H1 (cell line): Measurements from ENCODE around the gene ZNF263. TPM values are rescaled to one million over a fixed set of nuclear protein-coding genes. Genes with fewer than 3 reads are reported as not detected.

Experiments
- CTCF ChIA-PET: fragments of 300-600 bp; sonication (Branson Sonifier 250); formaldehyde crosslinking; loops from one replicate; lab custom pipeline; 2021; ENCODE audit not compliant: partially characterized antibody; lab: Charles Lee
- POLR2A ChIA-PET: fragments of 300-600 bp; sonication (Branson Sonifier 250); formaldehyde crosslinking; loops from one replicate; lab custom pipeline; 2021; ENCODE audit warnings: inconsistent platforms; ENCODE audit not compliant: partially characterized antibody; lab: Charles Lee
- DNase-seq, 2 experiments: peaks; one replicate each; pipeline versions ENCODE4 v3.0.0 to v3.0.0-alpha.2; 2010 to 2022; ENCODE audit warnings: low spot score in 2 of 2, low read depth in 1 of 2, mixed read lengths in 1 of 2
- FAIRE-seq: peaks from 2 replicates; lab custom pipeline; 2011; peaks lifted over from hg19 to GRCh38; lab: Jason Lieb, UNC
- H2AFZ ChIP-seq: 2 replicates; pipeline ENCODE4 v1.8.1; 2012; ENCODE audit warnings: low read length, inconsistent platforms
- H2AK5ac ChIP-seq: 2 replicates; pipeline ENCODE4 v1.6.1; 2013; ENCODE audit warnings: low read depth, low read length
- H2BK120ac ChIP-seq: replicated peaks from 2 replicates; pipeline ENCODE3; 2013; ENCODE audit warnings: low read depth, low read length, inconsistent platforms
- H2BK12ac ChIP-seq: 2 replicates; pipeline ENCODE4 v1.6.1; 2013; ENCODE audit warnings: low read depth, low read length
- H2BK15ac ChIP-seq: 2 replicates; pipeline ENCODE4 v1.6.1; 2013; ENCODE audit warnings: low read length
- H2BK20ac ChIP-seq: 2 replicates; pipeline ENCODE4 v1.6.1; 2013; ENCODE audit warnings: low read length
- H2BK5ac ChIP-seq: 2 replicates; pipeline ENCODE4 v1.6.1; 2013; ENCODE audit warnings: low read depth, low read length
- H3K14ac ChIP-seq: 2 replicates; pipeline ENCODE4 v1.6.1; 2013; ENCODE audit warnings: inconsistent platforms; ENCODE audit not compliant: insufficient read length
- H3K18ac ChIP-seq: 2 replicates; pipeline ENCODE4 v1.6.1; 2013; ENCODE audit warnings: low read length; ENCODE audit errors: extremely low read depth
- H3K23ac ChIP-seq: 2 replicates; pipeline ENCODE4 v1.6.1; 2013; ENCODE audit warnings: inconsistent platforms; ENCODE audit not compliant: insufficient read length
- H3K23me2 ChIP-seq: 2 replicates; pipeline ENCODE4 v1.6.1; 2013; ENCODE audit warnings: low read depth, low read length
- H3K27ac ChIP-seq: 2 replicates; pipeline ENCODE4 v1.6.1; 2011; ENCODE audit warnings: low read depth, low read length, inconsistent platforms
- H3K27me3 ChIP-seq, 4 experiments: replicated peaks in 1 of 4; 1 replicate in 1 of 4; 2 replicates in 3 of 4; pipeline versions ENCODE4 v1.6.1 to v1.8.1; 2011 to 2013; ENCODE audit warnings: low read length in 3 of 4, mild to moderate bottlenecking in 3 of 4, inconsistent platforms in 2 of 4, mixed read lengths in 2 of 4, moderate library complexity in 1 of 4; ENCODE audit not compliant: control insufficient read depth in 3 of 4, insufficient read depth in 3 of 4; ENCODE audit errors: extremely low read depth in 1 of 4
- H3K36me3 ChIP-seq, 4 experiments: 2 replicates each; pipeline versions ENCODE4 v1.6.1 to v1.8.1; 2011 to 2013; ENCODE audit warnings: mild to moderate bottlenecking in 4 of 4, low read length in 3 of 4, moderate library complexity in 2 of 4, control low read depth in 1 of 4, inconsistent platforms in 1 of 4; ENCODE audit not compliant: insufficient read depth in 4 of 4, control insufficient read depth in 2 of 4
- H3K4ac ChIP-seq: replicated peaks from 2 replicates; pipeline ENCODE3; 2013; ENCODE audit warnings: low read length, low read depth, mixed read lengths, inconsistent platforms; ENCODE audit not compliant: insufficient read length
- H3K4me1 ChIP-seq, 4 experiments: replicated peaks in 1 of 4; 1 replicate in 1 of 4; 2 replicates in 3 of 4; pipeline versions ENCODE4 v1.6.1 to v1.8.1; 2011 to 2013; ENCODE audit warnings: low read length in 3 of 4, inconsistent platforms in 2 of 4, mixed read lengths in 1 of 4; ENCODE audit not compliant: insufficient read depth in 4 of 4, control insufficient read depth in 3 of 4
- H3K4me2 ChIP-seq, 2 experiments: 2 replicates each; pipeline versions ENCODE4 v1.6.1 to v1.8.1; 2011 to 2013; ENCODE audit warnings: low read depth in 2 of 2, low read length in 2 of 2, control low read depth in 1 of 2, inconsistent platforms in 1 of 2, mild to moderate bottlenecking in 1 of 2; ENCODE audit not compliant: insufficient read depth in 1 of 2
- H3K4me3 ChIP-seq, 4 experiments: fragments of 200-600, 300-600 bp in 1 of 4; sonication (generic), shearing (Covaris generic), sonication (Bioruptor Twin) in 1 of 4; 2 replicates each; pipeline versions ENCODE4 v1.5.1 to v1.8.1; 2011 to 2016; ENCODE audit warnings: low read length in 4 of 4, low read depth in 3 of 4, control low read depth in 2 of 4, inconsistent platforms in 2 of 4, mild to moderate bottlenecking in 2 of 4, mixed read lengths in 1 of 4, moderate library complexity in 1 of 4; ENCODE audit not compliant: insufficient read depth in 2 of 4; ENCODE audit errors: extremely low read depth in 1 of 4
- H3K56ac ChIP-seq: replicated peaks from 2 replicates; pipeline ENCODE3; 2013; ENCODE audit warnings: low read depth, mild to moderate bottlenecking, mixed read lengths, low read length, inconsistent platforms; ENCODE audit not compliant: insufficient read length
- H3K79me1 ChIP-seq: 2 replicates; pipeline ENCODE4 v1.6.1; 2013; ENCODE audit warnings: low read depth, low read length, control low read depth
- H3K79me2 ChIP-seq, 2 experiments: 2 replicates each; pipeline versions ENCODE4 v1.6.1 to v1.8.1; 2012 to 2013; ENCODE audit warnings: low read length in 2 of 2, mild to moderate bottlenecking in 2 of 2, inconsistent platforms in 1 of 2; ENCODE audit not compliant: insufficient read depth in 2 of 2, control insufficient read depth in 1 of 2
- H3K9ac ChIP-seq, 4 experiments: replicated peaks in 1 of 4; 1 replicate in 1 of 4; 2 replicates in 3 of 4; pipeline versions ENCODE4 v1.6.1 to v1.8.1; 2011 to 2013; ENCODE audit warnings: low read depth in 3 of 4, low read length in 3 of 4, control low read depth in 2 of 4, mild to moderate bottlenecking in 2 of 4, moderate library complexity in 2 of 4, inconsistent platforms in 1 of 4; ENCODE audit errors: extremely low read depth in 1 of 4
- H3K9me3 ChIP-seq, 2 experiments: 2 replicates each; pipeline versions ENCODE4 v1.6.1 to v1.8.1; 2012 to 2013; ENCODE audit warnings: mild to moderate bottlenecking in 2 of 2, moderate library complexity in 2 of 2, control low read depth in 1 of 2, inconsistent platforms in 1 of 2, low read depth in 1 of 2, low read length in 1 of 2, mixed read lengths in 1 of 2; ENCODE audit not compliant: insufficient read depth in 2 of 2
- H4K20me1 ChIP-seq, 2 experiments: replicated peaks in 1 of 2; 2 replicates each; pipeline versions ENCODE3 to v1.8.1; 2011 to 2013; ENCODE audit warnings: inconsistent platforms in 2 of 2, low read length in 2 of 2, mild to moderate bottlenecking in 1 of 2; ENCODE audit not compliant: insufficient read depth in 2 of 2, control insufficient read depth in 1 of 2
- H4K5ac ChIP-seq: 2 replicates; pipeline ENCODE4 v1.6.1; 2013; ENCODE audit warnings: low read length, low read depth, mixed read lengths, inconsistent platforms; ENCODE audit not compliant: insufficient read length
- H4K8ac ChIP-seq: 2 replicates; pipeline ENCODE4 v1.8.0; 2013; ENCODE audit warnings: mild to moderate bottlenecking, moderate library complexity, low read length, inconsistent platforms; ENCODE audit not compliant: insufficient read depth; ENCODE audit errors: extremely low read depth
- H4K91ac ChIP-seq: replicated peaks from 2 replicates; pipeline ENCODE3; 2013; ENCODE audit warnings: low read length, mixed read lengths, inconsistent platforms; ENCODE audit not compliant: insufficient read length
- CBX5 ChIP-seq: fragments of 300-800, 300-1000 bp; sonication (generic); IDR thresholded peaks from 2 replicates; pipeline ENCODE4 v1.7.1; 2016; ENCODE audit warnings: antibody characterized with exemption, low read length, low read depth
- GABPA ChIP-seq: IDR thresholded peaks from 2 replicates; pipeline ENCODE4 v1.6.1; 2011; ENCODE audit warnings: mild to moderate bottlenecking, low read length, moderate library complexity, borderline replicate concordance; ENCODE audit not compliant: insufficient read depth
- HDAC2 ChIP-seq, 2 experiments: fragments of 300-600 bp in 1 of 2; sonication (generic) in 1 of 2; IDR thresholded peaks; 2 replicates each; pipeline ENCODE4 v1.6.1; 2011 to 2012; ENCODE audit warnings: low read depth in 2 of 2, low read length in 2 of 2, mild to moderate bottlenecking in 2 of 2, moderate library complexity in 2 of 2, borderline replicate concordance in 1 of 2, inconsistent platforms in 1 of 2
- PHF8 ChIP-seq: fragments of 200-600 bp; sonication (generic); conservative IDR thresholded peaks from 2 replicates; pipeline ENCODE4 v1.7.1; 2012; ENCODE audit warnings: low read depth, mild to moderate bottlenecking, inconsistent platforms, low read length, moderate library complexity
- SIX5 ChIP-seq: IDR thresholded peaks from 2 replicates; pipeline ENCODE4 v1.6.1; 2011; ENCODE audit warnings: mild to moderate bottlenecking, low read depth, low read length
- SP1 ChIP-seq: IDR thresholded peaks from 2 replicates; pipeline ENCODE4 v1.6.1; 2011; ENCODE audit warnings: low read depth, low read length
- TAF1 ChIP-seq: IDR thresholded peaks from 2 replicates; pipeline ENCODE4 v1.6.1; 2011; ENCODE audit warnings: mild to moderate bottlenecking, low read depth, low read length
- WGBS, 2 experiments: shearing (Covaris generic) in 1 of 2; methylation state at CpG; one replicate each; pipeline versions ENCODE4 v1.1.6 to v1.1.7; 2013 to 2015; ENCODE audit warnings: low lambda C conversion rate in 2 of 2, mixed read lengths in 2 of 2, inconsistent platforms in 1 of 2, low coverage in 1 of 2, missing lambda C conversion rate in 1 of 2; ENCODE audit not compliant: insufficient replicate concordance in 2 of 2, insufficient coverage in 1 of 2, insufficient read length in 1 of 2; ENCODE audit errors: extremely low coverage in 1 of 2, missing lambda C conversion rate in 1 of 2; 5-methylcytosine and 5-hydroxymethylcytosine counted together
- polyA plus RNA-seq, 7 experiments: library from polyadenylated mRNA; depleted of rRNA in 3 of 7; stranded (reverse) in 5 of 7; unstranded in 2 of 7; fragments of >200 nt in 5 of 7; fragments of 200-250 nt in 2 of 7; gene quantifications; 1 replicate in 5 of 7; 2 replicates in 1 of 7; 4 replicates in 1 of 7; pipeline versions ENCODE4 v1.2.1 to v1.2.3, GENCODE V29; 2011 to 2013; ENCODE audit warnings: missing spikeins in 2 of 7, mixed read lengths in 2 of 7
- total RNA-seq: library from RNA; stranded (reverse); fragmentation: NEBNext Ultra II Directional; extraction: Animal tissue kit (Norgen Biotek cat#: 25700); gene quantifications from 2 replicates; pipeline ENCODE4 v1.2.1, GENCODE V29; 2021
- TF ChIP-seq, protein P1 (sequence below): IDR thresholded peaks from 2 replicates; pipeline ENCODE4 v1.6.1; 2011; ENCODE audit warnings: low read depth, mild to moderate bottlenecking, low read length; ENCODE audit not compliant: insufficient read depth

Gene ZNF263
- total and polyA plus RNA-seq, 2 of the 8 experiments (the other 6 are each of a cell fraction or from before 2014, with no cell fraction given): 9.2 to 26.7 TPM

DNA sequence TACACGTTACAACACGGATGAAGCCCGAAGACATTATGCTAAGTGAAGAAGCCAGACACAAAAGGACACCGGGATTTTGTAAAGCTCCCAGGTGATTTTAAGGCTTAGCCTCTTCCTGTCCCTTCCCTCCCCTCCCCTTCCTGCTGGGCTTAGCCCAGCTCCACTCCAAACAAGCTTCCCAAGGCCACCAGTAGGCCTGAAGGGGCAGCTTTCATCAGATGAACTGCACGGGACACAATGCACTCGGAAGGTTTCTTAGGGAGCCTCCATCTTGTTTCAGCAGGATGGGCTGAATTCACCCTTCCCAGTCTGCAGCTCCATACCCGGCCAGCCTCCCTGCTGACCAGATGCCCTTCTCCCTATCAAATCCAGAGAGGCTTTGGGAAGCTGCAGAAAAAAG is 37.3 kb upstream of the ZNF263 start:
- no peak overlapping the region for H3K4ac ChIP-seq
- DNase-seq (no peak), FAIRE-seq (no peak)
- H4K91ac ChIP-seq: no peak overlapping the region
- H3K23me2 ChIP-seq: no peaks in the 10 kb centered on the region
- no peak overlapping the region for H2BK15ac ChIP-seq
- no peak overlapping the region for H3K4me2 ChIP-seq
- ChIA-PET POLR2A (interaction anchor here (1.3 kb wide), 1 partner anchor 12 kb away, joined by 4 read pairs; no protein-coding TSS in a partner anchor), CTCF (no interaction called here)
- no peak overlapping the region for H2AK5ac ChIP-seq
- H3K27me3 ChIP-seq: no peaks in the 10 kb centered on the region
- H2AFZ ChIP-seq: no peak overlapping the region
- H3K9ac ChIP-seq: no peak overlapping the region
- H4K5ac ChIP-seq: no peak overlapping the region
- H2BK20ac ChIP-seq: no peak overlapping the region
- H3K56ac ChIP-seq: no peak overlapping the region
- no peaks in the 10 kb centered on the region for H3K36me3 ChIP-seq
- no peak overlapping the region for H3K27ac ChIP-seq
- no peak overlapping the region for H4K8ac ChIP-seq
- H3K4me3 ChIP-seq: no peak overlapping the region
- TF ChIP-seq HDAC2 (IDR thresholded peaks at IDR 0.05; ENCODE audit: borderline replicate concordance in 1 of 2, low read depth in 2 of 2, low read length in 2 of 2) (no peak), TAF1 (no peak), CBX5 (no peak), SIX5 (no peak), PHF8 (no peak), GABPA (no peak), SP1 (no peak)
- TF ChIP-seq, protein P1, sequence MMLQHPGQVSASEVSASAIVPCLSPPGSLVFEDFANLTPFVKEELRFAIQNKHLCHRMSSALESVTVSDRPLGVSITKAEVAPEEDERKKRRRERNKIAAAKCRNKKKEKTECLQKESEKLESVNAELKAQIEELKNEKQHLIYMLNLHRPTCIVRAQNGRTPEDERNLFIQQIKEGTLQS: no peak
- H2BK120ac ChIP-seq: no peak overlapping the region
- H2BK12ac ChIP-seq: no peak overlapping the region
- H2BK5ac ChIP-seq: no peak overlapping the region
- no peak overlapping the region for H3K14ac ChIP-seq
- H3K79me1 ChIP-seq: no peaks in the 10 kb centered on the region
- H3K18ac ChIP-seq: no peak overlapping the region
- H4K20me1 ChIP-seq: no peaks in the 10 kb centered on the region
- H3K4me1 ChIP-seq: no peaks in the 10 kb centered on the region
- no peak overlapping the region for H3K23ac ChIP-seq
- 77% methylated on average over 7 of the region's 7 CpGs; no CpG with 5 or more reads in 1 of the 2 experiments for WGBS, 2 experiments
- no peaks in the 10 kb centered on the region for H3K79me2 ChIP-seq
- H3K9me3 ChIP-seq: peaks cover 36 to 48% of the 10 kb centered on the region in 2 experiments
